ENCODE results near the gene UGT1A7.

Gene UGT1A7

GRCh38 chr2:233819884-233820773, 138.4 kb downstream of the UGT1A7 start:
- Histone ChIP-seq H3K9ac (ENCODE audit: low read depth, low read length) (no peak overlapping the region), H2AFZ (ENCODE audit: low read depth, low read length) (no peak overlapping the region), H3K4me2 (ENCODE audit: insufficient read depth, low read length) (no peak overlapping the region), H3K27ac (ENCODE audit: low read length) (no peak overlapping the region), H3K4me1 (ENCODE audit: insufficient read depth, low read length) (no peaks in the 10 kb centered on the region), H3K79me2 (ENCODE audit: insufficient read depth, low read length) (no peaks in the 10 kb centered on the region), H3K4me3 (ENCODE audit: low read depth in 1 of 2, low read length in 2 of 2) (no peak overlapping the region), H3K27me3 (ENCODE audit: insufficient read depth, low read length, poor library complexity) (no peaks in the 10 kb centered on the region), H3K36me3 (ENCODE audit: insufficient read depth, low read length) (no peaks in the 10 kb centered on the region), H3K9me3 (ENCODE audit: insufficient read depth, low read length, severe bottlenecking) (no peaks in the 10 kb centered on the region), H4K20me1 (ENCODE audit: insufficient read depth, low read length) (no peaks in the 10 kb centered on the region)
- TF ChIP-seq CTCF (IDR thresholded peaks at IDR 0.05; ENCODE audit: borderline replicate concordance, extremely low read depth, low read length, poor library complexity, severe bottlenecking) = no peak
- no peak for TF ChIP-seq EZH2 (IDR thresholded peaks at IDR 0.05; ENCODE audit: borderline replicate concordance, low read depth, low read length, severe bottlenecking)
- DNase-seq = no peak
- no peak for ATAC-seq (ENCODE audit: insufficient read depth, low read depth)

GRCh38 chr2:233820774-233821105, 139.0 kb downstream of the UGT1A7 start:
- Histone ChIP-seq H3K9me3 (ENCODE audit: insufficient read depth, low read length, severe bottlenecking) (no peaks in the 10 kb centered on the region), H3K36me3 (ENCODE audit: insufficient read depth, low read length) (no peaks in the 10 kb centered on the region), H3K79me2 (ENCODE audit: insufficient read depth, low read length) (no peaks in the 10 kb centered on the region), H2AFZ (ENCODE audit: low read depth, low read length) (no peak overlapping the region), H4K20me1 (ENCODE audit: insufficient read depth, low read length) (no peaks in the 10 kb centered on the region), H3K27me3 (ENCODE audit: insufficient read depth, low read length, poor library complexity) (no peaks in the 10 kb centered on the region), H3K4me2 (ENCODE audit: insufficient read depth, low read length) (no peak overlapping the region), H3K9ac (ENCODE audit: low read depth, low read length) (no peak overlapping the region), H3K27ac (ENCODE audit: low read length) (no peak overlapping the region), H3K4me1 (ENCODE audit: insufficient read depth, low read length) (no peaks in the 10 kb centered on the region), H3K4me3 (ENCODE audit: low read depth in 1 of 2, low read length in 2 of 2) (no peak overlapping the region)
- TF ChIP-seq EZH2 (IDR thresholded peaks at IDR 0.05; ENCODE audit: borderline replicate concordance, low read depth, low read length, severe bottlenecking) (no peak), CTCF (IDR thresholded peaks at IDR 0.05; ENCODE audit: borderline replicate concordance, extremely low read depth, low read length, poor library complexity, severe bottlenecking) (no peak)
- ATAC-seq (ENCODE audit: insufficient read depth, low read depth) = no peak
- DNase-seq = no peak

GRCh38 chr2:233821196-233821595, 139.5 kb downstream of the UGT1A7 start:
- Histone ChIP-seq H3K4me3 (ENCODE audit: low read depth in 1 of 2, low read length in 2 of 2) (no peak overlapping the region), H3K79me2 (ENCODE audit: insufficient read depth, low read length) (no peaks in the 10 kb centered on the region), H3K36me3 (ENCODE audit: insufficient read depth, low read length) (no peaks in the 10 kb centered on the region), H3K9me3 (ENCODE audit: insufficient read depth, low read length, severe bottlenecking) (no peaks in the 10 kb centered on the region), H3K9ac (ENCODE audit: low read depth, low read length) (no peak overlapping the region), H3K4me2 (ENCODE audit: insufficient read depth, low read length) (no peak overlapping the region), H3K27ac (ENCODE audit: low read length) (no peak overlapping the region), H4K20me1 (ENCODE audit: insufficient read depth, low read length) (no peaks in the 10 kb centered on the region), H2AFZ (ENCODE audit: low read depth, low read length) (no peak overlapping the region), H3K27me3 (ENCODE audit: insufficient read depth, low read length, poor library complexity) (no peaks in the 10 kb centered on the region), H3K4me1 (ENCODE audit: insufficient read depth, low read length) (no peaks in the 10 kb centered on the region)
- TF ChIP-seq CTCF (IDR thresholded peaks at IDR 0.05; ENCODE audit: borderline replicate concordance, extremely low read depth, low read length, poor library complexity, severe bottlenecking) = no peak
- no peak for TF ChIP-seq EZH2 (IDR thresholded peaks at IDR 0.05; ENCODE audit: borderline replicate concordance, low read depth, low read length, severe bottlenecking)
- ATAC-seq (ENCODE audit: insufficient read depth, low read depth) (no peak), DNase-seq (no peak)

Measured in DND-41 (cell line).